ENCODE results near the gene UBE2D1.

GRCh38 chr10:58382489-58382995 is 47.7 kb downstream of the UBE2D1 start:
- TF ChIP-seq, protein P1, sequence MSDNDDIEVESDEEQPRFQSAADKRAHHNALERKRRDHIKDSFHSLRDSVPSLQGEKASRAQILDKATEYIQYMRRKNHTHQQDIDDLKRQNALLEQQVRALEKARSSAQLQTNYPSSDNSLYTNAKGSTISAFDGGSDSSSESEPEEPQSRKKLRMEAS (IDR thresholded peaks at IDR 0.05; ENCODE audit: insufficient read depth, insufficient read length) = no peak
- TF ChIP-seq EZH2 (IDR thresholded peaks at IDR 0.05; ENCODE audit: borderline replicate concordance, low read depth, low read length, severe bottlenecking) = no peak
- TF ChIP-seq CTCF (IDR thresholded peaks at IDR 0.05; ENCODE audit: extremely low read depth in 1 of 2, insufficient read depth in 1 of 2, low read depth in 1 of 2, low read length in 2 of 2) = no peak
- TF ChIP-seq POLR2A (IDR thresholded peaks at IDR 0.05; ENCODE audit: low read depth, low read length) = no peak
